ENCODE results near the gene CDH13. TPM values are rescaled to one million over a fixed set of nuclear protein-coding genes. Genes with fewer than 3 reads are reported as not detected.

CDH13 gene
- total RNA-seq, 1 donor from 2014 or later = 81.1 TPM

GRCh38 chr16:82758904-82759303 is 132.1 kb downstream of the CDH13 start:
- H3K4me3 Mint-ChIP-seq (ENCODE audit: unreplicated experiment) = no peak overlapping the region
- no peaks in the 10 kb centered on the region for H3K9me3 Mint-ChIP-seq (ENCODE audit: unreplicated experiment)
- no peaks in the 10 kb centered on the region for H3K4me1 Mint-ChIP-seq (ENCODE audit: low read depth, unreplicated experiment)
- peaks cover 6% of the 10 kb centered on the region for H3K27me3 Mint-ChIP-seq (ENCODE audit: unreplicated experiment)
- H3K36me3 Mint-ChIP-seq (ENCODE audit: unreplicated experiment) = no peaks in the 10 kb centered on the region
- TF ChIP-seq CTCF (IDR thresholded peaks at IDR 0.05; ENCODE audit: partially characterized antibody, unreplicated experiment) = no peak
- DNase-seq = no peak
- H3K27ac Mint-ChIP-seq (ENCODE audit: unreplicated experiment) = no peak overlapping the region

- H3K4me3 Mint-ChIP-seq (ENCODE audit: unreplicated experiment) = no peak overlapping the region
- no peaks in the 10 kb centered on the region for H3K4me1 Mint-ChIP-seq (ENCODE audit: low read depth, unreplicated experiment)
- no peaks in the 10 kb centered on the region for H3K9me3 Mint-ChIP-seq (ENCODE audit: unreplicated experiment)
- H3K27me3 Mint-ChIP-seq (ENCODE audit: unreplicated experiment) = peaks cover 6% of the 10 kb centered on the region
- no peak for TF ChIP-seq CTCF (IDR thresholded peaks at IDR 0.05; ENCODE audit: partially characterized antibody, unreplicated experiment)
- no peaks in the 10 kb centered on the region for H3K36me3 Mint-ChIP-seq (ENCODE audit: unreplicated experiment)
- no peak for DNase-seq
- H3K27ac Mint-ChIP-seq (ENCODE audit: unreplicated experiment) = no peak overlapping the region
These were observed 134.5 kb downstream of the CDH13 start for GRCh38 chr16:82761236-82761635.

GRCh38 chr16:82761858-82762257 is 135.1 kb downstream of the CDH13 start:
- no peaks in the 10 kb centered on the region for H3K4me1 Mint-ChIP-seq (ENCODE audit: low read depth, unreplicated experiment)
- H3K36me3 Mint-ChIP-seq (ENCODE audit: unreplicated experiment) = no peaks in the 10 kb centered on the region
- no peak for TF ChIP-seq CTCF (IDR thresholded peaks at IDR 0.05; ENCODE audit: partially characterized antibody, unreplicated experiment)
- H3K27ac Mint-ChIP-seq (ENCODE audit: unreplicated experiment) = no peak overlapping the region
- H3K9me3 Mint-ChIP-seq (ENCODE audit: unreplicated experiment) = no peaks in the 10 kb centered on the region
- peaks cover 5% of the 10 kb centered on the region for H3K27me3 Mint-ChIP-seq (ENCODE audit: unreplicated experiment)
- H3K4me3 Mint-ChIP-seq (ENCODE audit: unreplicated experiment) = no peak overlapping the region
- no peak for DNase-seq

GRCh38 chr16:82763371-82763770 is 136.6 kb downstream of the CDH13 start:
- Mint-ChIP-seq H3K4me1 (ENCODE audit: low read depth, unreplicated experiment) (no peaks in the 10 kb centered on the region), H3K9me3 (ENCODE audit: unreplicated experiment) (no peaks in the 10 kb centered on the region), H3K27me3 (ENCODE audit: unreplicated experiment) (peaks cover 5% of the 10 kb centered on the region)

GRCh38 chr16:82767198-82767597 is 140.4 kb downstream of the CDH13 start:
- no peak for TF ChIP-seq CTCF (IDR thresholded peaks at IDR 0.05; ENCODE audit: partially characterized antibody, unreplicated experiment)
- DNase-seq = no peak
- Mint-ChIP-seq H3K36me3 (ENCODE audit: unreplicated experiment) (no peaks in the 10 kb centered on the region), H3K27me3 (ENCODE audit: unreplicated experiment) (peaks cover 3% of the 10 kb centered on the region), H3K9me3 (ENCODE audit: unreplicated experiment) (no peaks in the 10 kb centered on the region), H3K4me3 (ENCODE audit: unreplicated experiment) (no peak overlapping the region), H3K27ac (ENCODE audit: unreplicated experiment) (no peak overlapping the region), H3K4me1 (ENCODE audit: low read depth, unreplicated experiment) (peaks cover under 1% of the 10 kb centered on the region)

More at GRCh38 chr16:82763371-82763770, 136.6 kb downstream of the CDH13 start:
- Mint-ChIP-seq H3K36me3 (ENCODE audit: unreplicated experiment) (no peaks in the 10 kb centered on the region), H3K27ac (ENCODE audit: unreplicated experiment) (no peak overlapping the region), H3K4me3 (ENCODE audit: unreplicated experiment) (no peak overlapping the region)
- no peak for TF ChIP-seq CTCF (IDR thresholded peaks at IDR 0.05; ENCODE audit: partially characterized antibody, unreplicated experiment)
- DNase-seq = no peak
